K562 (cell line): ENCODE results near the gene ADGRB2. TPM values are rescaled to one million over a fixed set of nuclear protein-coding genes. Genes with fewer than 3 reads are reported as not detected.

ENCODE experiments used
- CREB1 ChIP-seq, 2 experiments: sonication (generic) in 1 of 2; formaldehyde crosslinking in 1 of 2; IDR thresholded peaks; 2 replicates each; pipeline versions ENCODE4 v1.6.1 to v1.8.0; 2012 to 2022; ENCODE audit warnings: inconsistent platforms in 1 of 2, mild to moderate bottlenecking in 1 of 2, missing genetic modification reagents in 1 of 2, moderate library complexity in 1 of 2
- EP300 ChIP-seq: IDR thresholded peaks from 2 replicates; pipeline ENCODE4 v1.6.1; 2012; ENCODE audit warnings: low read length, improper control_type of control experiment
- FOXP1 ChIP-seq: sonication (generic); formaldehyde crosslinking; IDR thresholded peaks from 2 replicates; pipeline ENCODE4 v1.8.0; 2022; ENCODE audit warnings: mild to moderate bottlenecking, missing genetic modification reagents
- ILK ChIP-seq: fragments of 450-650 bp; IDR thresholded peaks from 2 replicates; pipeline ENCODE4 v1.6.1; 2016; ENCODE audit warnings: missing genetic modification characterization, low read depth, mild to moderate bottlenecking, missing compliant biosample characterization, moderate library complexity, borderline replicate concordance
- LARP7 ChIP-seq: fragments of 450-650 bp; IDR thresholded peaks from 2 replicates; pipeline ENCODE4 v1.6.1; 2016
- MAFK ChIP-seq: IDR thresholded peaks from 2 replicates; pipeline ENCODE4 v1.6.1; 2011; ENCODE audit warnings: low read length, improper control_type of control experiment
- MBD1 ChIP-seq: fragments of 250-450 bp; sonication (Bioruptor Pico); IDR thresholded peaks from 2 replicates; pipeline ENCODE4 v1.8.0; 2022; ENCODE audit warnings: inconsistent platforms
- MECOM ChIP-seq: fragments of 250-450 bp; sonication (Bioruptor Pico); IDR thresholded peaks from 2 replicates; pipeline ENCODE4 v1.8.0; 2022; ENCODE audit warnings: inconsistent platforms
- NEUROD1 ChIP-seq: fragments of 150-350 bp; IDR thresholded peaks from 2 replicates; pipeline ENCODE4 v1.6.1; 2014; ENCODE audit warnings: borderline replicate concordance, low read length, low read depth; ENCODE audit not compliant: partially characterized antibody
- RCOR1 ChIP-seq, 2 experiments: IDR thresholded peaks; 2 replicates each; pipeline ENCODE4 v1.6.1; 2012; ENCODE audit warnings: low read depth in 2 of 2, low read length in 2 of 2, borderline replicate concordance in 1 of 2, improper control_type of control experiment in 1 of 2
- SLC30A9 ChIP-seq: fragments of 250-450 bp; sonication (Bioruptor Pico); IDR thresholded peaks from 2 replicates; pipeline ENCODE4 v1.8.0; 2022; ENCODE audit warnings: mild to moderate bottlenecking, moderate library complexity
- SMARCE1 ChIP-seq: fragments of 450-650 bp; IDR thresholded peaks from 2 replicates; pipeline ENCODE4 v1.7.1; 2016; ENCODE audit warnings: mild to moderate bottlenecking
- SREBF1 ChIP-seq: fragments of 150-350 bp; IDR thresholded peaks from 2 replicates; pipeline ENCODE4 v1.6.1; 2014; ENCODE audit warnings: antibody characterized with exemption, low read depth, low read length, borderline replicate concordance
- TEAD4 ChIP-seq, 2 experiments: sonication (generic) in 1 of 2; formaldehyde crosslinking in 1 of 2; IDR thresholded peaks; 2 replicates each; pipeline versions ENCODE4 v1.6.1 to v1.8.0; 2012 to 2022; ENCODE audit warnings: borderline replicate concordance in 1 of 2, inconsistent platforms in 1 of 2, low read length in 1 of 2, mild to moderate bottlenecking in 1 of 2, missing genetic modification reagents in 1 of 2
- THRB ChIP-seq: fragments of 450-650 bp; formaldehyde crosslinking; conservative IDR thresholded peaks from 2 replicates; pipeline ENCODE4 v1.4.0; 2022; ENCODE audit warnings: mild to moderate bottlenecking, missing genetic modification characterization
- YBX1 ChIP-seq: fragments of 450-650 bp; IDR thresholded peaks from 2 replicates; pipeline ENCODE4 v1.7.1; 2016; ENCODE audit warnings: mild to moderate bottlenecking
- ZKSCAN1 ChIP-seq: fragments of 150-350 bp; IDR thresholded peaks from 2 replicates; pipeline ENCODE4 v1.6.1; 2016; ENCODE audit warnings: low read depth, low read length
- ZNF280B ChIP-seq: fragments of 250-450 bp; sonication (Bioruptor Pico); IDR thresholded peaks from 2 replicates; pipeline ENCODE4 v1.5.1; 2021; ENCODE audit warnings: mild to moderate bottlenecking
- ZNF316 ChIP-seq: fragments of 450-650 bp; IDR thresholded peaks from 2 replicates; pipeline ENCODE4 v1.6.1; 2016
- ZNF695 ChIP-seq: fragments of 450-650 bp; formaldehyde crosslinking; IDR thresholded peaks from 2 replicates; pipeline ENCODE4 v1.4.0; 2020; ENCODE audit warnings: mild to moderate bottlenecking, moderate library complexity
- ZZZ3 ChIP-seq: fragments of 450-650 bp; IDR thresholded peaks from 2 replicates; pipeline ENCODE4 v1.6.1; 2016; ENCODE audit warnings: antibody characterized with exemption, mild to moderate bottlenecking, moderate library complexity
- polyA plus RNA-seq, 8 experiments: library from polyadenylated mRNA; depleted of rRNA in 4 of 8; stranded (reverse) in 5 of 8; unstranded in 3 of 8; fragments of >200 nt; fragmentation: Nextera tagmentation in 2 of 8; fragmentation: Illumina TruSeq in 1 of 8; extraction: Ambion mirVana in 2 of 8; extraction: Trizol in 1 of 8; gene quantifications; 2 replicates each; pipeline versions ENCODE4 v1.2.1 to v1.2.3, GENCODE V29; 2011 to 2014; ENCODE audit warnings: inconsistent platforms in 1 of 8, missing spikeins in 1 of 8
- total RNA-seq, 7 experiments: library from RNA; depleted of rRNA in 6 of 7; stranded (reverse); fragments of >200 nt in 6 of 7; fragmentation: Illumina TruSeq in 2 of 7; extraction: Trizol in 2 of 7; gene quantifications; 2 replicates each; pipeline versions ENCODE4 v1.2.1 to v1.2.3, GENCODE V29; 2011 to 2021; ENCODE audit warnings: low replicate concordance in 1 of 7
- TF ChIP-seq, protein P1 (sequence below): sonication (generic); formaldehyde crosslinking; IDR thresholded peaks from 2 replicates; pipeline ENCODE4 v1.8.0; 2022; ENCODE audit warnings: mild to moderate bottlenecking, missing genetic modification reagents
- TF ChIP-seq, protein P2 (sequence below): sonication (generic); formaldehyde crosslinking; IDR thresholded peaks from 2 replicates; pipeline ENCODE4 v1.8.1; 2022; ENCODE audit warnings: missing genetic modification reagents

ADGRB2 gene
- total and polyA plus RNA-seq, 9 of the 15 experiments (the other 6 are each of a cell fraction or from before 2014, with no cell fraction given), result 0.04 to 0.23 (median 0.20) TPM; not detected in 2

- TF ChIP-seq MBD1 (CRISPR knock-in tag), result no peak
- no peak for TF ChIP-seq NEUROD1
- TF ChIP-seq YBX1, result no peak
- peak; percentile 49; the same call in 1 of the 2 replicates for TF ChIP-seq SMARCE1
- TF ChIP-seq SREBF1, result no peak
- TF ChIP-seq, protein P1, sequence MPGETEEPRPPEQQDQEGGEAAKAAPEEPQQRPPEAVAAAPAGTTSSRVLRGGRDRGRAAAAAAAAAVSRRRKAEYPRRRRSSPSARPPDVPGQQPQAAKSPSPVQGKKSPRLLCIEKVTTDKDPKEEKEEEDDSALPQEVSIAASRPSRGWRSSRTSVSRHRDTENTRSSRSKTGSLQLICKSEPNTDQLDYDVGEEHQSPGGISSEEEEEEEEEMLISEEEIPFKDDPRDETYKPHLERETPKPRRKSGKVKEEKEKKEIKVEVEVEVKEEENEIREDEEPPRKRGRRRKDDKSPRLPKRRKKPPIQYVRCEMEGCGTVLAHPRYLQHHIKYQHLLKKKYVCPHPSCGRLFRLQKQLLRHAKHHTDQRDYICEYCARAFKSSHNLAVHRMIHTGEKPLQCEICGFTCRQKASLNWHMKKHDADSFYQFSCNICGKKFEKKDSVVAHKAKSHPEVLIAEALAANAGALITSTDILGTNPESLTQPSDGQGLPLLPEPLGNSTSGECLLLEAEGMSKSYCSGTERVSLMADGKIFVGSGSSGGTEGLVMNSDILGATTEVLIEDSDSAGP (CRISPR knock-in tag), result no peak
- TF ChIP-seq FOXP1 (CRISPR knock-in tag), result no peak
- TF ChIP-seq ZKSCAN1, result no peak
- TF ChIP-seq MECOM (CRISPR knock-in tag), result no peak
- no peak for TF ChIP-seq CREB1 (IDR thresholded peaks at IDR 0.05)
- TF ChIP-seq CREB1 (CRISPR knock-in tag; IDR thresholded peaks at IDR 0.05), result no peak
- no peak for TF ChIP-seq SLC30A9 (CRISPR knock-in tag)
- peak; percentile 91 for TF ChIP-seq ZNF316
- TF ChIP-seq ILK (tag), result no peak
- TF ChIP-seq, protein P2, sequence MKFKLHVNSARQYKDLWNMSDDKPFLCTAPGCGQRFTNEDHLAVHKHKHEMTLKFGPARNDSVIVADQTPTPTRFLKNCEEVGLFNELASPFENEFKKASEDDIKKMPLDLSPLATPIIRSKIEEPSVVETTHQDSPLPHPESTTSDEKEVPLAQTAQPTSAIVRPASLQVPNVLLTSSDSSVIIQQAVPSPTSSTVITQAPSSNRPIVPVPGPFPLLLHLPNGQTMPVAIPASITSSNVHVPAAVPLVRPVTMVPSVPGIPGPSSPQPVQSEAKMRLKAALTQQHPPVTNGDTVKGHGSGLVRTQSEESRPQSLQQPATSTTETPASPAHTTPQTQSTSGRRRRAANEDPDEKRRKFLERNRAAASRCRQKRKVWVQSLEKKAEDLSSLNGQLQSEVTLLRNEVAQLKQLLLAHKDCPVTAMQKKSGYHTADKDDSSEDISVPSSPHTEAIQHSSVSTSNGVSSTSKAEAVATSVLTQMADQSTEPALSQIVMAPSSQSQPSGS (CRISPR knock-in tag), result no peak
- no peak for TF ChIP-seq ZZZ3
- TF ChIP-seq THRB (CRISPR knock-in tag), result no peak
- TF ChIP-seq RCOR1 (IDR thresholded peaks at IDR 0.05; ENCODE audit: borderline replicate concordance in 1 of 2, low read depth in 2 of 2, low read length in 2 of 2), result no peak
- TF ChIP-seq EP300, result peak; percentile 30; the same call in 1 of the 2 replicates
- TF ChIP-seq TEAD4 (IDR thresholded peaks at IDR 0.05; ENCODE audit: low read length), result no peak
- no peak for TF ChIP-seq TEAD4 (CRISPR knock-in tag; IDR thresholded peaks at IDR 0.05; ENCODE audit: borderline replicate concordance)
- TF ChIP-seq ZNF695 (CRISPR knock-in tag), result no peak
- peak; percentile 78 for TF ChIP-seq MAFK
- no peak for TF ChIP-seq LARP7
- TF ChIP-seq ZNF280B (CRISPR knock-in tag), result no peak
These were observed 46.8 kb downstream of the ADGRB2 start (continued) for GRCh38 chr1:31717341-31717740.
